HL-60 (cell line): ENCODE results near the gene EPN3.

Experiments used
- POLR2AphosphoS5 ChIP-seq: IDR thresholded peaks from 2 replicates; pipeline ENCODE4 v1.6.1; 2012; ENCODE audit warnings: low read depth
- REST ChIP-seq: IDR thresholded peaks from 2 replicates; pipeline ENCODE4 v1.6.1; 2012; ENCODE audit warnings: low read depth; ENCODE audit not compliant: insufficient replicate concordance
- SPI1 ChIP-seq: IDR thresholded peaks from 2 replicates; pipeline ENCODE4 v1.6.1; 2012; ENCODE audit warnings: low read depth, mild to moderate bottlenecking, borderline replicate concordance
- TF ChIP-seq, protein P1 (sequence below): IDR thresholded peaks from one replicate; pipeline ENCODE4 v1.5.1; 2011; ENCODE audit warnings: low read length, control low read depth, inconsistent platforms; ENCODE audit not compliant: insufficient read depth

DNA sequence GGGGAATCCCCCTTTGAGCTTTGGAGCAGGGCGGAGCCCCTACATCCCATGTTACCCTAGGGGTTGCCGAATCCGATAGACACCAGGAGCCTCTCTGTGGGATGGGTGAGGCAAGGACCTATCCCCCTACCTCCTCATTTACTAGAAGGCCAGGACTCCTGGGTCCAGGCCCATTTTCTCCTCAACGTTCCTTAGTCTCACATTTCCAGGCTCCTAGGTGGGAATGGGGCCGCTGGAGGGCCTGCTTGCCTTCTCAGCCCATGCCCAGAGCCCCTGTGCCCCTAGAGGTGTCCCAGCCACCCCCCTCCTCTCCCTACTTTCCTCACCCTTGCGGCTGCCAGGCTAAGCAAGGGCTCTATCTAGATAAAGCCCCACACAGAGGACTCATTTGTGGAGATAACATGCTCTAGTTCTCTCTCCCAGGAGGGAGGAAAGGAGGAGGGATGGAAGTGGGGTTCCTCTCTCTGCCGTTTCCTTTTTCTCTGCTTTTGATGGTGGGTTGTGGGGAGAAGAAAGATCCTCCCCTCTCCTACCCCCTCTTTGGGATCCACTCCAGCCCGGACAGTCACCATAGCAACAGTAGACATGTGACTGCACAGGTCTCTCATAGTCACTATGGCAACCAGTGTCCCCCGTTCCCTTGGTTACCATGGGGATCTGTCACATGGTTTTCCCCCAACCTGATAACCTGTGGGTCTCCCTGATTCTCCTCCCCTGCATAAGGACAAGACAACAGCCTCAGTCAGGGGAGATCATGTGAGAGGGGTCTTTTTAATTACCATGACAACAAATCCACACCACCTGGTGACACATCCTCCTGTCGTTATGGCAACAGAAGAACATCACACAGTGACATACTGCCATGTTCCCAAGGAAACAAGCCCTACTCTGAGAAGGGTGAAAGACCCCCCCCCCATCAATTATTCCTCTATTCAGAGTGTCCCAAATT is 33.1 kb downstream of the EPN3 start:
- TF ChIP-seq SPI1 = no peak
- TF ChIP-seq, protein P1, sequence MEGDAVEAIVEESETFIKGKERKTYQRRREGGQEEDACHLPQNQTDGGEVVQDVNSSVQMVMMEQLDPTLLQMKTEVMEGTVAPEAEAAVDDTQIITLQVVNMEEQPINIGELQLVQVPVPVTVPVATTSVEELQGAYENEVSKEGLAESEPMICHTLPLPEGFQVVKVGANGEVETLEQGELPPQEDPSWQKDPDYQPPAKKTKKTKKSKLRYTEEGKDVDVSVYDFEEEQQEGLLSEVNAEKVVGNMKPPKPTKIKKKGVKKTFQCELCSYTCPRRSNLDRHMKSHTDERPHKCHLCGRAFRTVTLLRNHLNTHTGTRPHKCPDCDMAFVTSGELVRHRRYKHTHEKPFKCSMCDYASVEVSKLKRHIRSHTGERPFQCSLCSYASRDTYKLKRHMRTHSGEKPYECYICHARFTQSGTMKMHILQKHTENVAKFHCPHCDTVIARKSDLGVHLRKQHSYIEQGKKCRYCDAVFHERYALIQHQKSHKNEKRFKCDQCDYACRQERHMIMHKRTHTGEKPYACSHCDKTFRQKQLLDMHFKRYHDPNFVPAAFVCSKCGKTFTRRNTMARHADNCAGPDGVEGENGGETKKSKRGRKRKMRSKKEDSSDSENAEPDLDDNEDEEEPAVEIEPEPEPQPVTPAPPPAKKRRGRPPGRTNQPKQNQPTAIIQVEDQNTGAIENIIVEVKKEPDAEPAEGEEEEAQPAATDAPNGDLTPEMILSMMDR = no peak
- no peak for TF ChIP-seq POLR2AphosphoS5
- TF ChIP-seq REST = no peak
